Stimulated activated CD8-positive, alpha-beta memory T cell treated with anti-CD3 and anti-CD28 coated beads, Interleukin-7, amount 100 ng/mL, for 4 hours (primary cell): ENCODE data around the gene GPATCH8.
"Not testable (repeated sequence)": the region's sequence is repeated elsewhere in the genome, so short reads cannot be mapped to it uniquely, and the experiment has no call there.

ENCODE experiments used
- DNase-seq, 2 donors: peaks; one replicate each; pipeline ENCODE4 v3.0.0-alpha.2; 2020; ENCODE audit warnings: low read depth in 2 of 2

The GPATCH8 gene

DNA sequence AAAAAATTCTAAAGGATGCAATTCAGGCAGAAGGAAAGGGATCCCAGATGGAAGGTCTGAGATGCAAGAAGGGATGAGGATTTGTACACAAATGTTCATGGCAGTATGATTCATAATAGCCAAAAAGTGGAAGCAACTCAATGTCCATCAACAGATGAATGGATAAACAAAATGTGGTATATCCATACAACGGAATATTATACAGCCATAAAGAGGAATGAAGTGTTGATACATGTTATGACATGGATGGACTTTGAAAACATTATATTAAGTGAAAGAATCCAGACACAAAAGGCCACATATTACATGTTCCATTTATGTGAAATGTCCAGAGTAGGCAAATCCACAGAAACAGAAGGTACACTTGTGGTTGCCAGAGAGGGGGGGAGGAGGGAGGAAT lies 23.9 kb upstream of the GPATCH8 start:
- DNase-seq = no peak

DNA sequence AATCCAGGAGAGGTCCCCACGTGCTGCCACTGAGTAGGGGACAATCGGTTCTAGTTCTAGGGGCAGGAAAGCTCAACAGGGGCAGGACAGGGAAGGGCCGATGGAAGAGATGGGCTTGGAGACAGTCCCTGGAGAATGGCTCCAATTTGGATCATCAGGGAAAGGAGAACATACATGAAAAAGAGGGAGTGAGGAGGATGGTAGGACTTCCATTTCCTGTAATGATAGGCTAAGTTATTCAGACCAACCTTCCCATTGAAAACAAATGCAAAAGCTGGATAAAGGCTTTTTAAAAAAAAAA lies 20.4 kb upstream of the GPATCH8 start:
- DNase-seq = no peak

DNA sequence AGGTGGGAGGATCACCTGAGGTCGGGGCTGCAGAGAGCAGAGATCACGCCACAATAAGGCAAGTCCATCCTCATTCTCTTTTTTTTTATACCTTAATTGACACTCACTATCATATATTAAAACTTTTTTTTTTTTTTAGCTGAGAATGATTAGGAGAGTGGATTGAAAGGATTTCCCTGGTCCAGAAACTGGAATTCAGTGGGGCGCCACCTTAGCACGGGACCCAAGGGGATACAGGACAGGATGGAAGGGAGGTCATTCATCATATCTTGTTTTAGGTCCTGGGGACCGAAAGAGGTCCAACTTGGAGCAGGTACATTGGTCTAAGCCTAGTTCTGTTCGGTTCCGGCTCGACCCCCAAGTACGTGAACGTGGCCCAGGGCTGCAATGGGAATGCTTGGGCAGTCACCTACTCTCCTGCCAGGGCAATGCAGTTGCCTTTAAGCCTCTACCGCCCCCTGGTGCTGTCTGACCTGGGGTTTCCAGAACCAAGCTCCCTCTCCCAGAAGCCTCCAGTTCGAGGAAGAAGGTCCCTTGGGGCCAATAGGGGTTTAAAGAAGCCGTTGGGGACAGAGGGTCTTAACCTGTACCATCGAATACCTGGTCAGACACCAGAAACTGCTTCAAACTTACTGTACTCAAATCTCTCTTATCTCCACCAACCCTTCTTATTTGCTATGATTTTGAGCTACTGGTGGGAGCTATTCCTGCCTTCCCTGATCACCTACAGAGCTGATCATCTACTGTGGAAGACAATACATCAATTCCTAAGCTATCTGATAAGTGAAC lies 19.9 kb upstream of the GPATCH8 start:
- DNase-seq = peak; percentile 19 to 26

DNA sequence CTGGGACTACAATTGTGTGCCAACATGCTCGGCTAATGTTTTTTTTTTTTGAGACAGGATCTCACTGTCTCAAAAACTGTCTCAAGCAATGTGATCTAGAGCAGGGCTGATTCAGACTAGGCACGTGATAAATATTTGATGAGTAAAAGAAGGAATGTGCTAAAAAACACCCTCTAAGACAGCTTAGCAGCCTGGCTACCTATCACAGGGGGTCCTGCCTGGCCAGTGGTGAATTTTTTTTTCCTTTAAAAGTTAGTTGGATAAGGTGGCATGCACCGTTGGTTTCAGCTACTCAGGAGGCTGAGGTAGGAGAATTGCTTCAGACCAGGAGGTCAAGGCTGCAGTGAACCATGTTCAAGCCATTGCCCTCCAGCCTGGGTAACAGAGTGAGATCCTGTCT lies 14.8 kb upstream of the GPATCH8 start:
- no peak for DNase-seq

DNA sequence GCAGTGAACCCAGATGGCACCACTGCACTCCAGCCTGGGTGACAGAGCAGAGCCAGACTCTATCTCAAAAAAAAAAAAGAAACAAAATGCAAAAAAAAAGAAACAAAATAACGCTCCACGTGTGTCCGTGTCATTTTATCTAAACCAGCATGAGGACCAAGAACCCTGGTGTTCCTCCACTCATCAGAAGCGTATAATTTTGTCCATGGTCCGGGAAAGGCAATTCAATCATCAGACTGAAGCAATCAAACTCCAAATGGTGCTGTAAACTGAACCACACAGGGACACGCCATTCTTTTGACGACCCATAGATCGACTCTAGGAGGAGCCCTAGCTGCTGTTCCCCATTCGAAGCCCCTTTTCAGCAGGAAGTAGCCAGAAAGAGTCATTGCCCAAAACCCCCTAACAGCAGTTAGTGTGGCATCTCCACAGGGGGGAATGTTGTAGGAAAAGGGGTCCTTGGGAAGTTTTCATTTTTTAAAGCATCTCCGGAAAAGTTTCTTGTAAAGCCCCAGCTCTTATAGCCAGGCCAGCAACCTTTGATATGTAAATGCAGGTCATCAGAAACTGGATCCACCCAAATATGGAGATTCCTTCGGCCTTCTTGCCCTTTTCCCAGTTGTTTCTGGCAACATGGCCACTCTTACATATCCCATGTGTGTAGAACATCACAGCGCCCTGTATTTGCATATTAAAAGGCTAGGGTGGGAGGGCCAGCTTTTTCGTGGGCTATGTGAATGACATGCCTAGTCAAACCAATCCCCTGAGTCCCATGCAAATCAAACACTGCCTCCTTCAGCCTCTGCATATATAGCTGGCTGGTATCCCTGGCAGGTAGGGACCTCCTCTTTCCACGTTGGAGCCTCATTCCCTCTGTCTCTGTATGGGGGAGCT lies 8.3 kb upstream of the GPATCH8 start:
- DNase-seq = not testable (repeated sequence)

DNA sequence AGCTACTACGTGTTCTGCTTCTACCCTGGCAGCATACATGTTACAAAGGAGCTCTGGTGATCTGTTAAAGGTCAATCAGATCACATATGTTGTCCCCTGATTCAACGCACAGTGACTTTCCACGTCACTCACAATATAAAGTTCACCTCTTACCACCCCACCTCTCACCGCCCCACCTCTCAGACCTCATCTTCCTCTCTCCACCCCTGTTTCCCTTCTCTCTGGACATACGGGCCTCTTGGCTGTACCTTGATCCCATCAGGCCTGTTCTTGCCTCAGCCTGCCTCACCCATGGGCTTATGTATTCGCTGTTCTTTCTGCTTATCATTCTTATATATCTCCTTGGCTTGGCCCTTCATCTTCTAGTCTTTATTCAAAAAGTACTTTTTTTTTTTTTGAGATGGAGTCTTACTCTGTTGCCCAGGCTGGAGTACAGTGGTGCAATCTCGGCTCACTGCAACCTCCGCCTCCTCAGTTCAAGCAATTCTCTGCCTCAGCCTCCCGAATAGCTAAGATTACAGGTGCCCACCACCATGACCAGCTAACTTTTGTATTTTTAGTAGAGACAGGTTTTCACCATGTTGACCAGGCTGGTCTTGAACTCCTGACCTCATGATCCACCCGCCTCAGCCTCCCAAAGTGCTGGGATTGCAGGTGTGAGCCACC lies 3.9 kb upstream of the GPATCH8 start:
- not testable (repeated sequence) for DNase-seq

DNA sequence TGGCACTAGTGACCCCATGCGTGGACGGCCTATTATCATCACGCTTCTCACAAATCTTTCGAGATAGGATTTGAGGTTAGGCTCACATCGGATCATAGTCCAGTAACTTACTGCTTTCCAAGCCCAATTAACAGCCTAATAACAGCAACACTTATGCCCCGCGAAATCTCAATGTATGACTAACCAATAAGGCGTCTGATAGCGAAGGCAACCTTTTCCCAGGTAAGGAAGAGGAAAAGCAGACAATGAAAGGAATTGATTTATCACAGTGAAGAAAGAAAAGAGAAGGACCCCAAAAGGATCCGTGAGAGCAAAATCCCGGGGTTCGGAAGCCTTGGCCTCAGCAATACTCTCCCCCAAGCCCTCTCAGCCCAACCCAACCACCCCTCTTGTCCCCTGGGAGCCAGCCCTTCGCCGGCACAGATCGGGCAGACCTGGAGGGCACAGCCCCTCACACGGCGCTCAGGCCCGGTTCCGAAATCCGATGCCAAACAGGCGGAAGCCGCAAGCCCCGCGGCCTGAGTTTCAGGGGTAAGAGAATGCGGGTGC lies 534 bp downstream of the GPATCH8 start:
- DNase-seq = no peak

DNA sequence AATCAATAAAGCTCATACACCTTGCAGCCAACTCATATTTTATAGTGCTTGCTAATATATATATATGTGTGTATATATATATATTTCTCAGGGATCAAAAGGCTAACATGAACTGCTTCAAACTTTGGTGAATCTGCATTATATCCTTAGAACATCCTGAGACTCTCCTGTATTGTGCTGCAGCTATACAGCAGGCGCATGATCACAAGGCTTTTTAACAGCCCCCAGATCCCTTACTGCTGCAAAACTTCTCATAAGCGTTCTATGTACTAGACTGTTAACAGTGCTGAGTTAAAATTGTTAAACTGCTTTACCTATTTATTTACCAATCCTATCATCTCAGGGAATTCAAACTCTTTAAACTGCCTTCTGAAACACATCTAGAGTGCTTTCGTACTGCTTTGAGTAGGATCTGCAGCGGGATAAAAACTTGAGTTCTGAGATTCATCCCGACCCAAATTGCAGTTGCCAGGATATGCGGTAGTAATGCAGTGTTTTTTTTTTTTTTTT lies 1.3 kb downstream of the GPATCH8 start:
- DNase-seq = no peak

DNA sequence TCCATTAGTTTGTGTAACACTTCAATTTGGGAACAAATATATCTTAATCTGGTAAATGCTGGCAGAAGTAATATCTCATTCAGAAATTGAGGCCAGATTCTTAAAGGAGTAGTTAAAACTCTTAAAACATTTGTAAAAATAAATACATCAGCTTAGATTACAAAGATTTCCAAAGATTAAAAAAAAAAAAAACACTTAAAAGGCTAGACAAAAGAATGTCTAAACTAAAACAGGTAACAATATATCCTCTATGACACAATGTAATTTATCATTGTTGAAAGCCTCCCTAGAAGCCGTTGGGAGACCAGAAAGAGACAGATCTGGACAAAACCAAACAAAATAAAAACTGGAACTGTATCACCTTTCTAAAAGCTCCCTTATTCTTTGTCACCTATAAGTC lies 3.5 kb downstream of the GPATCH8 start:
- no peak for DNase-seq

DNA sequence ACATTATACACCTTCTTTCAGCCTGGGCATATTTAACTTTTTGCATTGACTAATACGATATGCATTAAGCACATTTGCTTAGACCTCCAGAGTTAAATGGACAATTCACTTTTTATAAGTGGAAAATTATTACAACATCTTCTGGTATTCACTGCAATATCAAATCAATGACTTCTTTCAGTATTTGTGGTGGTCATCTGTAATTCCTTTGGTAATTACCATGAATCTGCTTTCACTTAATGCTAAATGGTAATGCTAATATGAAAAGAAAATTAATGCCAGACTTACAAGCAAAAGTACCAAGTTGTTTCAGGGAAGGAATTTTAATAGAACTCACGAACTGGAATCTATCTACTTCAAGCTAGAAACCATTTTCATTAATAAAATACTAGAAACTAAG lies 6.4 kb downstream of the GPATCH8 start:
- DNase-seq = no peak

DNA sequence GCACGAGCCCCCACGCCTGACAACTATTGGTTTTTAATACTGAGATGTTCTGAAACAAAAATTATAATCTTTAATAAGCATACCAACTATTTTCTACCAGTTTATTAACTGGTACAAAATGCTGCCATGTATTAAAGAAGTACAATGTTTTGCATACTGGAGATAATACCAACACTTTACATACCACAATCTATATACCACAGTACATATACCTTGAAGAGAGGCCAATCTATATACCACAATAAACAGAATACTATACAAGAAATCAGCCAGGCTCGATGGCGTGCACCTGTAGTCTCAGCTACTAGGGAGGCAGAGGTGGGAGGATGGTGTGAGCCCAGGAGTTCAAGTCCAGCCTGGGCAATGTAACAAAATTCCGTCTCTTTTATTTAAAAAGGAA lies 9.9 kb downstream of the GPATCH8 start:
- no peak for DNase-seq

DNA sequence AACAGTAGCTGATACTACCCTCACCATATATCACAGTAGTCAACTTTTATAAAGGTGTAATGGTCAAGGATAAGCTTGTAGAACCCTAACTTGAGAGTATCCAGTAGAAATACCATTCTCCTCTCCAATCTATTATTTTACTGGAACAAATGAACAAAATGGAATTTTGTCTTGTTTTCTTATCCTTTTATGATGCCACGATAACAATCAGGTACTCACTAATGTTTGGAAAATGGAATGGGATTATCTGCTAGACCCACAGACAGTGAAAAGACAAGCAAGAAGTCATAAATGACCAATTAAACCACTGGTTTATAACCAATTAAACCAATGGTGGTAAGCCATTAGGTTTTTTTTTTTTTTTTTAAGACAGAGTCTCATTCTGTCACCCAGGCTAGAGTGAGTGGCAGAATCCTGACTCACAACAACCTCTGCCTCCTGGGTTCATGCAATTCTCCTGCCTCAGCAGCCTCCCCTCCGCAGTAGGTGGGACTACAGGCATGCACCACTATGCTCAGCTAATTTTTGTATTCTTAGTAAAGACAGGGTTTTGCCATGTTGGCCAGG lies 10.4 kb downstream of the GPATCH8 start:
- no peak for DNase-seq

DNA sequence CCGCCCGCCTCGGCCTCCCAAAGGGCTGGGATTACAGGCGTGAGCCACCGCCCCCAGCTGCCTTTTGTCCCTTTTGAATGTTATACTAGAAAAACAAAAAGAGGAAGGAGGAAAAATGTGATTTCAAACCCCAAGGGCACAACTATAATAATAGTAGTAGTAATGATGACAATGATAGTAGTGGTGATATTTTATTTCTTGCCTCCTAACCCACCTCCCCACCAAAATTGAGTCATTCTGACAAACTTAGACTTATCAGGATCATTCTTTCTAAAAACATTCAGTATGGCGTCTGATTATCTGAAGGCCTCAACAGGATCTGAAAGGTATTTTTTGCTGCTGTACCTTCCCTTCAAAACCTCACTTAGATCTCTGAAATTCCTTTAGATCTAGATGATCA lies 13.6 kb downstream of the GPATCH8 start:
- no peak for DNase-seq

DNA sequence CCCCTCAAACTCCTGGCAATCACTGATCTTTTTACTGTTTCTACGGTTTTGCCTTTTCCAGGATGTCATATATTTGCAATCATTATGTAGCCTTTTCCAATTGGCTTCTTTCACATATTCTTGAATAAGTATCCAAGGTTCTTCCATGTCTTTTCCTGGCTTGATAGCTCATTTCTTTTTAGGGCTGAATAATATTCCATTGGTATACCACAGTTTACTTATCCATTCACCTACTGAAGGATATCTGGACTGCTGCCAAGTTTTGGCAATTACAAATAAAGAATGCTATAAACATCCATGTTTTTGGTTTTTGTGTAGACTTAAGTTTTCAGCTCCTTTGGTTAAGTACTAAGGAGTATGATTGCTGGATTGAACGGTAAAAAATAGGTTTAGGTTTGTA lies 16.0 kb downstream of the GPATCH8 start:
- DNase-seq = no peak

DNA sequence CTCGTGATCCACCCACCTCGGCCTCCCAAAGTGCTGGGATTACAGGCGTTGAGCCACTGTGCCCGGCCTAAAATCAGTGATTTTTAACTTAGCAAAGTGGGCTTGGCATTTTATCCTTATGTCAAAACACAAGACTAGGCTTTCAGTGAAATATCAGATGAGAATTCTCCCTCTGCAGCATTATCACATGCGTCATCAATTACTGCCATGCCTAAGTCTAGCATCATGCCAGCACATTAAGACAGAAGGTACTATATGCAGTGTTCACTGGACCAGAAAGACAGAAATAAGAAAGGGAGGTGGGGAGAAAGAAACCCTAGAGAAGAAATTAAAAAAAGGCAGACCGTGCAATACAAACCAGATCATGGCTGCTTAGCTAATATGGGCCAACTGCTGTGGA lies 29.8 kb downstream of the GPATCH8 start:
- DNase-seq = no peak

DNA sequence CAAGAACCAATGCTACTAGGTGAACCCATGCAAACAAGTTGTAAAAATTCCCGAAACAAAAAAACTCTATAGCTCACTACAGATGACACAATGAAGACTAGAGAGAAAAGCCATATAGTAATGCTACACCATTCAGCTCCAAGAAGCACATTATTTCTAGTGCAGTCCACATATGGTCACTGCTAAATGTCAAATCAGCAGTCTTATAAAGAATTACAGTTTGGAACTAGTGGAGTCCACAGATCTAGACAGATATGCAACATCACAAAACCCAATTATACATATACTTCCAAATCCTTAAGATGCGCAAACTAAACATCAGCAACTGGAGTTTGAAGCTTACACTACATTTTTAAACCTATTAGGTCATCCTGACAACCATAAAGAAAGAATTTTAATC lies 33.5 kb downstream of the GPATCH8 start:
- DNase-seq = no peak

DNA sequence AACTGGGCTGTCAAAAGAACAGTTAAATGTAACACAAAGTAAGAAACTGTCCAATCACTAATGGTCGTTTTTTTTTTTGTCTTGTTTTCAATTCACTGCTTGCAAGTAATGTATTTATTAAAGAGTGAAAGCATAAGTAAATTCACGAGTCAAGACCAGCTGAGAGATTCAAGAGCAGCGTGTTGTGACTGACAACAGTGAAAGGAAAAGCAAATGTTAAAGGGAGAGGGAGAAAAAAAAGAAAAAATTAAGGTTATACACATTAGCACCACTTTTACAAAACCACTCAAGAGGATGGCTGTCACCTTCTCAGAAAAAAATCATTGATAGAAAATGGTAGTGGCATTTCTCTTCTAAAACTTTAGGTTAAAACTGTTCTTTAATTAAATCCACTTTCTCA lies 36.1 kb downstream of the GPATCH8 start:
- DNase-seq = no peak

DNA sequence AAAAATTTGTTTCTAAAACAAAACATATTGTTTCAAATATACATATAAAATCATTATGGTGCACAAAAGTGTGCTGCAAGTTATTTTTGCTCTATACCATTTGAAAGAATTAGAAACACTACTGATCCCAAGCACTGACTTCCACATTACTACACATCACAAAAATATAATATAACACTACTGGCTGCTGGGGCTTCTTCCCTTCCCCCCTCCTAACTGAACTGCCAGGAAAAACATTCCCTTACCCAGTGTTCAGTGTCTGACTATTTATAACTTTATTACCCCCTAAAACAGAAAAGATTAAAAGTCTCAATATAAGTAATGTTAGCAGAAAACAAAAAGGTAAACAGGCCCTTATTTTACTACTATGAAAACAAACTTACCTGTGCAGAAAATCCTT lies 36.9 kb downstream of the GPATCH8 start:
- no peak for DNase-seq

DNA sequence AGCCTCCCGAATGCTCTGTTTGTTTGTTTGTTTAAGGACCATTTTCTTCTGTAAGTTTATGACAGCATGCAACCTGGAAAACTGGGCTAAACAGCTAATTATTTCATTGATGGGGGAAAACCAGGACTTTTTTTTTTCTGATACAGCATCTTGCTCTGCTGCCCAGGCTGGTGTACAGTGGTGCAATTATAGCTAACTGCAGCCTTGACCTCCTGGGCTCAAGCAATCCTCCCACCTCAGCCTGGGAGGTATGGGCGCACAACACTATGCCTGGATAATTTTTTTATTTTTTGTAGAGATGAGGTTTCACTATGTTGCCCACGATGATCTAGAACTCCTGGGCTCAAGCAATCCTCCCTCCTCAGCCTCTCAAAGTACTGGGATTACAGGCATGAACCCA lies 37.3 kb downstream of the GPATCH8 start:
- DNase-seq = no peak

DNA sequence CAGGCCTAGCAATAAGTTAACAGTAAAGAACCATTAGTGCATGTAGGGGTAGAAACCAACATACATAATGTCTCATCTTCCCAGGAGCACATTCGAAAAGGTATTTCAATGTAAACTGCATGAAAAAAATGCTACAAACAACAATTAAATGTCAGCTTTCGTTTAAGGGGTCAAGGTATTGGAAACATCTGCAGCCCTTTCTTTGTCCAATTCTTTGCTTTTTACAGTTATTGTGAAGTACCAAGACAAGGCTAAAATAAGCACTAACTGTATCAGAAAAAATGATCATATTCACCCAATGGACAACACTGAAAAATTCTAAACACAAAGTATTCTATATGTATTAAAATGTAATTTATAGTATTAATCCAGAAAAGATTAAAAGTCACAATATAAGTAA lies 37.9 kb downstream of the GPATCH8 start:
- DNase-seq = no peak

DNA sequence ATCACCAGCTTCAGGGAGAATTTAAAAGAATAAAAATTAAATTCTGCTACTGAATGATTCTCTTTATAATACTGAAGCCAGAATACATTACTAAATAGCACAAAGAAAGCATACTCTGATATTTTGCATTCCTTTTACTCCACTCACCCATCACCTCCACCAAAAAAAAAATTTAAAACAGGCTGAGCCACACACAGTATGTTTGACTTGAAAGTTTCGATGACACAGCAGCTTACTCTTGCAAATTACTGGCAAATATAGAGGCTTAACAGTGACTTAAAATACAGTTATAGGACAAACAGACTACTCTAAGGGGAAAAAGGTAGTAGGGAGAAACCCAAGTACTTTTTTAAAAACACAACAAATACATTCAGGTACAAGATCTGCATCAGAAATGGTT lies 39.2 kb downstream of the GPATCH8 start:
- DNase-seq = no peak

DNA sequence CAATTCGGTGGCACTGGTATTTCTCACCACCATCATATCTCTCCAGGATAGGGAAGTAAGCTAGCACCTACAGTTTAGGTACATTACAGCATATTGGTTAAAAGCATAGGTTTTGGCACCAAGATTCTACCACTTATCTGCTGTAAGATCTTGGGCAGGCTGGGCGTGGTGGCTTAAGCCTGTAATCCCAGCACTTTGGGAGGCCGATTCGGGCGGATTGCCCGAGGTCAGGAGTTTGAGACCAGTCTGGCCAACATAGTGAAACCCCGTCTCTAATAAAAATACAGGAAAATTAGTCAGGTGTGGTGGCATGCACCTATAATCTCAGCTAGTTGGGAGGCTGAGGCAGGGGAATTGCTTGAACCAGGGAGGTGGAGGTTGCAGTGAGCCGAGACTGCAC lies 51.4 kb downstream of the GPATCH8 start:
- DNase-seq = no peak
